ENCODE measurements around the gene OVCA2.
A peak's percentile ranks its signal among the peaks of the same experiment; 100 is the strongest.

The OVCA2 gene

GRCh38 chr17:2049333-2050299 lies 7.8 kb downstream of the OVCA2 start:
- H3K4me3 ChIP-seq (replicated peaks; ENCODE audit: low read depth, low read length), result peak overlapping the region; percentile 60
- no peak for DNase-seq (ENCODE audit: extremely low read depth, low read depth)
- TF ChIP-seq CTCF (IDR thresholded peaks at IDR 0.05; ENCODE audit: low read depth, low read length, missing control alignments), result no peak

GRCh38 chr17:2050300-2051060 lies 8.7 kb downstream of the OVCA2 start:
- H3K4me3 ChIP-seq (replicated peaks; ENCODE audit: low read depth, low read length), result peak overlapping the region; percentile 36
- no peak for DNase-seq (ENCODE audit: extremely low read depth, low read depth)
- TF ChIP-seq CTCF (IDR thresholded peaks at IDR 0.05; ENCODE audit: low read depth, low read length, missing control alignments), result no peak

- peak overlapping the region; percentile 36 for H3K4me3 ChIP-seq (replicated peaks; ENCODE audit: low read depth, low read length)
- no peak for TF ChIP-seq CTCF (IDR thresholded peaks at IDR 0.05; ENCODE audit: low read depth, low read length, missing control alignments)
- no peak for DNase-seq (ENCODE audit: extremely low read depth, low read depth)
Measured at GRCh38 chr17:2051061-2051932, 9.5 kb downstream of the OVCA2 start.

GRCh38 chr17:2051933-2052559 lies 10.2 kb downstream of the OVCA2 start:
- no peak overlapping the region for H3K4me3 ChIP-seq (replicated peaks; ENCODE audit: low read depth, low read length)
- TF ChIP-seq CTCF (IDR thresholded peaks at IDR 0.05; ENCODE audit: low read depth, low read length, missing control alignments), result no peak
- no peak for DNase-seq (ENCODE audit: extremely low read depth, low read depth)

- peak overlapping the region; percentile 81 for H3K4me3 ChIP-seq (replicated peaks; ENCODE audit: low read depth, low read length)
- DNase-seq (ENCODE audit: extremely low read depth, low read depth), result no peak
- TF ChIP-seq CTCF (IDR thresholded peaks at IDR 0.05; ENCODE audit: low read depth, low read length, missing control alignments), result peak; percentile 67
Measured at GRCh38 chr17:2053380-2054261, 11.8 kb downstream of the OVCA2 start.
